Breast epithelium (tissue), 4 donors: Measurements from ENCODE around the gene VEPH1. TPM values are rescaled to one million over a fixed set of nuclear protein-coding genes. Genes with fewer than 3 reads are reported as not detected.

Experiments
- DNase-seq, 2 donors: peaks; one replicate each; pipeline ENCODE4 v3.0.0-alpha.2; 2019; ENCODE audit warnings: low spot score in 2 of 2
- H3K27ac ChIP-seq, 2 donors: fragments of 200-600 bp; sonication (generic) in 1 of 2; one replicate each; pipeline ENCODE4 v1.5.1; 2016 to 2019; ENCODE audit warnings: mild to moderate bottlenecking in 1 of 2
- H3K27me3 ChIP-seq, 2 donors: fragments of 200-600 bp; sonication (generic) in 1 of 2; one replicate each; pipeline versions ENCODE4 v1.5.1 to v1.6.0; 2017 to 2019; ENCODE audit warnings: control low read depth in 1 of 2, mild to moderate bottlenecking in 1 of 2
- H3K36me3 ChIP-seq: fragments of 200-600 bp; one replicate; pipeline ENCODE4 v1.5.1; 2019
- H3K4me1 ChIP-seq, 2 donors: fragments of 200-600 bp; sonication (generic); one replicate each; pipeline ENCODE4 v1.5.1; 2016 to 2019; ENCODE audit warnings: control low read depth in 1 of 2
- H3K4me3 ChIP-seq, 3 donors: fragments of 200-600 bp; sonication (generic); 1 replicate in 2 of 3; 2 replicates in 1 of 3; pipeline ENCODE4 v1.5.1; 2016 to 2019; ENCODE audit warnings: mild to moderate bottlenecking in 3 of 3, moderate library complexity in 2 of 3
- H3K9me3 ChIP-seq, 2 donors: fragments of 200-600 bp; sonication (generic) in 1 of 2; one replicate each; pipeline ENCODE4 v1.5.1; 2016 to 2019; ENCODE audit warnings: control low read depth in 1 of 2
- CTCF ChIP-seq, 3 donors: fragments of 450-650 bp; IDR thresholded peaks; one replicate each; pipeline ENCODE4 v1.5.1; 2016 to 2017; ENCODE audit warnings: antibody characterized with exemption in 3 of 3, mild to moderate bottlenecking in 3 of 3, moderate library complexity in 3 of 3
- POLR2A ChIP-seq: fragments of 450-650 bp; IDR thresholded peaks from one replicate; pipeline ENCODE4 v1.6.1; 2016; ENCODE audit warnings: antibody characterized with exemption, mild to moderate bottlenecking, moderate library complexity
- POLR2AphosphoS5 ChIP-seq, 3 donors: sonication (generic); formaldehyde crosslinking; IDR thresholded peaks; one replicate each; pipeline ENCODE4 v1.6.1; 2017; ENCODE audit warnings: antibody characterized with exemption in 3 of 3
- intact Hi-C: fragments of 100-400 bp; cut with DNase I; formaldehyde crosslinking; loops from one replicate; pipeline ENCODE4 v1.15.1; 2023; ENCODE audit warnings: low total_unique reads
- total RNA-seq, 3 donors: library from RNA; depleted of rRNA; stranded (reverse); fragments of >200 nt; gene quantifications; one replicate each; pipeline ENCODE4 v1.1.0, GENCODE V29; 2016

VEPH1 gene
- total RNA-seq, 3 donors from 2014 or later: under 0.01 to 20.9 (median 8.8) TPM

- H3K27ac ChIP-seq: no peak overlapping the region
- H3K9me3 ChIP-seq: no peaks in the 10 kb centered on the region
- intact Hi-C loops: no loop called here
- no peaks in the 10 kb centered on the region for H3K27me3 ChIP-seq
- H3K4me1 ChIP-seq: no peaks in the 10 kb centered on the region
- H3K4me3 ChIP-seq: no peak overlapping the region
- DNase-seq: no peak
- no peaks in the 10 kb centered on the region for H3K36me3 ChIP-seq
- no peak for TF ChIP-seq POLR2A
- no peak for TF ChIP-seq CTCF (IDR thresholded peaks at IDR 0.05)
- no peak for TF ChIP-seq POLR2AphosphoS5 (IDR thresholded peaks at IDR 0.05)
These were observed 282.3 kb downstream of the VEPH1 start for GRCh38 chr3:157220883-157221282.

GRCh38 chr3:157220211-157220610 is 283.0 kb downstream of the VEPH1 start:
- TF ChIP-seq POLR2AphosphoS5 (IDR thresholded peaks at IDR 0.05) (no peak), POLR2A (no peak), CTCF (IDR thresholded peaks at IDR 0.05) (no peak)
- intact Hi-C loops: no loop called here
- no peak for DNase-seq

GRCh38 chr3:157219215-157219614 is 284.0 kb downstream of the VEPH1 start:
- no peaks in the 10 kb centered on the region for H3K4me1 ChIP-seq
- no peak overlapping the region for H3K4me3 ChIP-seq
- no peaks in the 10 kb centered on the region for H3K36me3 ChIP-seq
- DNase-seq: no peak
- intact Hi-C loops: no loop called here
- no peak for TF ChIP-seq CTCF (IDR thresholded peaks at IDR 0.05)
- H3K9me3 ChIP-seq: no peaks in the 10 kb centered on the region
- no peak overlapping the region for H3K27ac ChIP-seq
- no peaks in the 10 kb centered on the region for H3K27me3 ChIP-seq

More at GRCh38 chr3:157220211-157220610, 283.0 kb downstream of the VEPH1 start:
- Histone ChIP-seq H3K27me3 (no peaks in the 10 kb centered on the region), H3K36me3 (no peaks in the 10 kb centered on the region), H3K27ac (no peak overlapping the region), H3K4me3 (no peak overlapping the region), H3K9me3 (no peaks in the 10 kb centered on the region), H3K4me1 (no peaks in the 10 kb centered on the region)

Other genes with a start within 250 kb of the VEPH1 start
- 10 to 100 TPM; 10.1 to 94.1 (median 36.9) TPM for gene PTX3, start 66.6 kb downstream of the VEPH1 start, total RNA-seq